ENCODE measurements around the gene MICU1. TPM values are rescaled to one million over a fixed set of nuclear protein-coding genes. Genes with fewer than 3 reads are reported as not detected.

The MICU1 gene
- total RNA-seq, 3 donors from 2014 or later (not counting 1 experiment from before 2014, with no cell fraction given), result 27.9 to 30.9 (median 29.4) TPM

GRCh38 chr10:72499701-72500100 is 126.2 kb downstream of the MICU1 start:
- Histone ChIP-seq H3K4me1 (ENCODE audit: control insufficient read depth, insufficient read depth, low read length) (no peaks in the 10 kb centered on the region), H3K27ac (ENCODE audit: low read length) (no peak overlapping the region), H3K36me3 (ENCODE audit: control insufficient read depth, insufficient read depth, low read length) (no peaks in the 10 kb centered on the region), H3K27me3 (ENCODE audit: control insufficient read depth, insufficient read depth, low read length) (no peaks in the 10 kb centered on the region), H3K4me3 (ENCODE audit: low read length) (no peak overlapping the region), H3K9me3 (ENCODE audit: control insufficient read depth, insufficient read depth, low read length) (no peaks in the 10 kb centered on the region)
- DNase-seq, result no peak
- H3K4me1 Mint-ChIP-seq, result peaks cover 5 to 6% of the 10 kb centered on the region in 2 donors
- WGBS (ENCODE audit: insufficient coverage), result 71% methylated on average over 1 of the region's 1 CpG
- no peak for ATAC-seq
- no peak overlapping the region for H3K27ac Mint-ChIP-seq
- H3K4me3 Mint-ChIP-seq, result no peak overlapping the region
- no peaks in the 10 kb centered on the region for H3K27me3 Mint-ChIP-seq (ENCODE audit: low read depth in 2 of 2)
- no peaks in the 10 kb centered on the region for H3K9me3 Mint-ChIP-seq
- no peak for TF ChIP-seq CTCF (IDR thresholded peaks at IDR 0.05)
- intact Hi-C loops (cut with micrococcal nuclease), result no loop called here
- H3K36me3 Mint-ChIP-seq, result peaks cover 10% of the 10 kb centered on the region

GRCh38 chr10:72490951-72491350 is 134.9 kb downstream of the MICU1 start:
- no peak overlapping the region for H3K4me3 ChIP-seq (ENCODE audit: low read length)
- Mint-ChIP-seq H3K27me3 (ENCODE audit: low read depth in 2 of 2) (no peaks in the 10 kb centered on the region), H3K27ac (no peak overlapping the region), H3K9me3 (no peaks in the 10 kb centered on the region), H3K4me1 (no peaks in the 10 kb centered on the region), H3K4me3 (no peak overlapping the region), H3K36me3 (no peaks in the 10 kb centered on the region)
- intact Hi-C loops (cut with micrococcal nuclease), result no loop called here
- 87% methylated on average over 4 of the region's 4 CpGs for WGBS (ENCODE audit: insufficient coverage)
- no peaks in the 10 kb centered on the region for H3K4me1 ChIP-seq (ENCODE audit: control insufficient read depth, insufficient read depth, low read length)
- no peaks in the 10 kb centered on the region for H3K36me3 ChIP-seq (ENCODE audit: control insufficient read depth, insufficient read depth, low read length)
- H3K9me3 ChIP-seq (ENCODE audit: control insufficient read depth, insufficient read depth, low read length), result no peaks in the 10 kb centered on the region
- no peak overlapping the region for H3K27ac ChIP-seq (ENCODE audit: low read length)
- no peak for ATAC-seq
- no peak for TF ChIP-seq CTCF (IDR thresholded peaks at IDR 0.05)
- DNase-seq, result no peak
- H3K27me3 ChIP-seq (ENCODE audit: control insufficient read depth, insufficient read depth, low read length), result no peaks in the 10 kb centered on the region

GRCh38 chr10:72487521-72487920 is 138.4 kb downstream of the MICU1 start:
- H3K27ac ChIP-seq (ENCODE audit: low read length), result no peak overlapping the region
- Mint-ChIP-seq H3K4me3 (no peak overlapping the region), H3K9me3 (no peaks in the 10 kb centered on the region), H3K36me3 (no peaks in the 10 kb centered on the region), H3K4me1 (peaks cover 0 to 6% of the 10 kb centered on the region in 2 donors), H3K27ac (no peak overlapping the region), H3K27me3 (ENCODE audit: low read depth in 2 of 2) (no peaks in the 10 kb centered on the region)
- no peak for DNase-seq
- no peak overlapping the region for H3K4me3 ChIP-seq (ENCODE audit: low read length)
- no peak for TF ChIP-seq CTCF (IDR thresholded peaks at IDR 0.05)
- H3K36me3 ChIP-seq (ENCODE audit: control insufficient read depth, insufficient read depth, low read length), result no peaks in the 10 kb centered on the region
- no peak for ATAC-seq
- intact Hi-C loops (cut with micrococcal nuclease), result no loop called here
- no peaks in the 10 kb centered on the region for H3K27me3 ChIP-seq (ENCODE audit: control insufficient read depth, insufficient read depth, low read length)
- WGBS (ENCODE audit: insufficient coverage), result 96% methylated on average over 3 of the region's 3 CpGs
- no peaks in the 10 kb centered on the region for H3K9me3 ChIP-seq (ENCODE audit: control insufficient read depth, insufficient read depth, low read length)
- H3K4me1 ChIP-seq (ENCODE audit: control insufficient read depth, insufficient read depth, low read length), result no peaks in the 10 kb centered on the region

- WGBS (ENCODE audit: insufficient coverage), result 97% methylated on average over 4 of the region's 4 CpGs
- H3K36me3 Mint-ChIP-seq, result no peaks in the 10 kb centered on the region
- H3K27ac Mint-ChIP-seq, result no peak overlapping the region
- H3K36me3 ChIP-seq (ENCODE audit: control insufficient read depth, insufficient read depth, low read length), result no peaks in the 10 kb centered on the region
- H3K9me3 Mint-ChIP-seq, result no peaks in the 10 kb centered on the region
- ATAC-seq (no peak), DNase-seq (no peak)
- intact Hi-C loops (cut with micrococcal nuclease), result no loop called here
- H3K4me3 ChIP-seq (ENCODE audit: low read length), result no peak overlapping the region
- no peak for TF ChIP-seq CTCF (IDR thresholded peaks at IDR 0.05)
- no peak overlapping the region for H3K27ac ChIP-seq (ENCODE audit: low read length)
- H3K4me3 Mint-ChIP-seq, result no peak overlapping the region
- no peaks in the 10 kb centered on the region for H3K9me3 ChIP-seq (ENCODE audit: control insufficient read depth, insufficient read depth, low read length)
- no peaks in the 10 kb centered on the region for H3K27me3 Mint-ChIP-seq (ENCODE audit: low read depth in 2 of 2)
- peaks cover 0 to 6% of the 10 kb centered on the region in 2 donors for H3K4me1 Mint-ChIP-seq
- no peaks in the 10 kb centered on the region for H3K27me3 ChIP-seq (ENCODE audit: control insufficient read depth, insufficient read depth, low read length)
- H3K4me1 ChIP-seq (ENCODE audit: control insufficient read depth, insufficient read depth, low read length), result no peaks in the 10 kb centered on the region
Measured at GRCh38 chr10:72487116-72487515, 138.8 kb downstream of the MICU1 start.

Data from natural killer cell (primary cell).